ENCODE data around the gene SLC26A5.
A peak's percentile ranks its signal among the peaks of the same experiment; 100 is the strongest.

SLC26A5 gene

GRCh38 chr7:103398483-103399127 lies 47.4 kb downstream of the SLC26A5 start:
- DNase-seq, result no peak

GRCh38 chr7:103396471-103396870 lies 49.5 kb downstream of the SLC26A5 start:
- no peak for DNase-seq

GRCh38 chr7:103395071-103395470 lies 50.9 kb downstream of the SLC26A5 start:
- DNase-seq, result no peak

- no peak for DNase-seq
These were observed 51.4 kb downstream of the SLC26A5 start for GRCh38 chr7:103394566-103394965.

- no peak for DNase-seq
These were observed 54.0 kb downstream of the SLC26A5 start for GRCh38 chr7:103391976-103392375.

GRCh38 chr7:103391150-103391549 lies 54.9 kb downstream of the SLC26A5 start:
- DNase-seq, result no peak

GRCh38 chr7:103389263-103389662 lies 56.7 kb downstream of the SLC26A5 start:
- no peak for DNase-seq

- no peak for DNase-seq
These were observed 57.4 kb downstream of the SLC26A5 start for GRCh38 chr7:103388469-103389140.

- no peak for DNase-seq
These were observed 58.8 kb downstream of the SLC26A5 start for GRCh38 chr7:103387242-103387641.

- no peak for DNase-seq
These were observed 64.0 kb downstream of the SLC26A5 start for GRCh38 chr7:103382032-103382402.

- DNase-seq, result no peak
These were observed 64.6 kb downstream of the SLC26A5 start for GRCh38 chr7:103381280-103382031.

- no peak for DNase-seq
These were observed 65.4 kb downstream of the SLC26A5 start for GRCh38 chr7:103380395-103381191.

- DNase-seq, result no peak
These were observed 66.6 kb downstream of the SLC26A5 start for GRCh38 chr7:103379270-103379975.

GRCh38 chr7:103373866-103374643 lies 72.0 kb downstream of the SLC26A5 start:
- DNase-seq, result no peak

- no peak for DNase-seq
These were observed 76.6 kb downstream of the SLC26A5 start for GRCh38 chr7:103369432-103369831.

GRCh38 chr7:103349805-103350204 lies 96.2 kb downstream of the SLC26A5 start:
- DNase-seq, result no peak

GRCh38 chr7:103348959-103349358 lies 97.0 kb downstream of the SLC26A5 start:
- DNase-seq, result no peak

- DNase-seq, result no peak
These were observed 97.6 kb downstream of the SLC26A5 start for GRCh38 chr7:103348452-103348851.

GRCh38 chr7:103347507-103348267 lies 98.3 kb downstream of the SLC26A5 start, which contains the start of gene PSMC2:
Gene PSMC2 (plus strand): TSS chr7:103347643. CDS start chr7:103347712, 69 bp downstream.
- peak; percentile 80 for DNase-seq

- DNase-seq, result no peak
These were observed 99.6 kb downstream of the SLC26A5 start for GRCh38 chr7:103346396-103346795.

Measured in activated T-cell treated with anti-CD3 and anti-CD28 coated beads, Interleukin-2, amount 50 U/mL, for 1 hour (primary cell).